H1 (cell line): ENCODE measurements around the gene TRPT1. TPM values are rescaled to one million over a fixed set of nuclear protein-coding genes. Genes with fewer than 3 reads are reported as not detected.

ENCODE experiments used
- CHD7 ChIP-seq: fragments of 300-600 bp; sonication (generic); IDR thresholded peaks from 2 replicates; pipeline ENCODE4 v1.7.1; 2012; ENCODE audit warnings: low read length, moderate library complexity, mild to moderate bottlenecking, inconsistent platforms; ENCODE audit not compliant: insufficient replicate concordance
- EP300 ChIP-seq, 2 experiments: IDR thresholded peaks; 1 replicate in 1 of 2; 2 replicates in 1 of 2; pipeline ENCODE4 v1.6.1; 2011 to 2012; ENCODE audit warnings: low read depth in 2 of 2, low read length in 2 of 2, mild to moderate bottlenecking in 2 of 2, borderline replicate concordance in 1 of 2, inconsistent platforms in 1 of 2, moderate library complexity in 1 of 2
- POLR2AphosphoS5 ChIP-seq: IDR thresholded peaks from 2 replicates; pipeline ENCODE4 v1.6.1; 2011; ENCODE audit warnings: low read depth, low read length
- SP2 ChIP-seq: IDR thresholded peaks from 2 replicates; pipeline ENCODE4 v1.6.1; 2012; ENCODE audit warnings: mild to moderate bottlenecking, low read length, inconsistent platforms
- polyA plus RNA-seq, 7 experiments: library from polyadenylated mRNA; depleted of rRNA in 3 of 7; stranded (reverse) in 5 of 7; unstranded in 2 of 7; fragments of >200 nt in 5 of 7; fragments of 200-250 nt in 2 of 7; gene quantifications; 1 replicate in 5 of 7; 2 replicates in 1 of 7; 4 replicates in 1 of 7; pipeline versions ENCODE4 v1.2.1 to v1.2.3, GENCODE V29; 2011 to 2013; ENCODE audit warnings: missing spikeins in 2 of 7, mixed read lengths in 2 of 7
- total RNA-seq: library from RNA; stranded (reverse); fragmentation: NEBNext Ultra II Directional; extraction: Animal tissue kit (Norgen Biotek cat#: 25700); gene quantifications from 2 replicates; pipeline ENCODE4 v1.2.1, GENCODE V29; 2021

Gene TRPT1
- total and polyA plus RNA-seq, 2 of the 8 experiments (the other 6 are each of a cell fraction or from before 2014, with no cell fraction given): 34.5 to 74.6 TPM

GRCh38 chr11:64256300-64256699 is 30.3 kb upstream of the TRPT1 start (continued):
- TF ChIP-seq CHD7 (no peak), EP300 (IDR thresholded peaks at IDR 0.05; ENCODE audit: borderline replicate concordance in 1 of 2, low read depth in 2 of 2, low read length in 2 of 2) (no peak), POLR2AphosphoS5 (no peak), SP2 (no peak)
